Spinal cord (tissue), 10 donors: ENCODE measurements around the gene ZNF331. TPM values are rescaled to one million over a fixed set of nuclear protein-coding genes. Genes with fewer than 3 reads are reported as not detected.

ENCODE experiments used
- DNase-seq, 6 donors: peaks; one replicate each; pipeline versions ENCODE4 v3.0.0 to v3.0.0-alpha.2; 2013 to 2015; ENCODE audit warnings: low spot score in 6 of 6, low read depth in 4 of 6
- H3K27ac ChIP-seq: one replicate; pipeline ENCODE4 v1.5.1; 2013; ENCODE audit warnings: low read depth, low read length, control low read depth
- H3K27me3 ChIP-seq: one replicate; pipeline ENCODE4 v1.6.1; 2013; ENCODE audit warnings: low read length; ENCODE audit not compliant: control insufficient read depth, insufficient read depth
- H3K36me3 ChIP-seq: one replicate; pipeline ENCODE4 v1.6.1; 2013; ENCODE audit warnings: low read length; ENCODE audit not compliant: control insufficient read depth, insufficient read depth
- H3K4me1 ChIP-seq: one replicate; pipeline ENCODE4 v1.6.1; 2013; ENCODE audit warnings: low read length; ENCODE audit not compliant: control insufficient read depth, insufficient read depth
- H3K4me3 ChIP-seq: one replicate; pipeline ENCODE4 v1.5.1; 2013; ENCODE audit warnings: low read depth, low read length, control low read depth
- H3K9me3 ChIP-seq: one replicate; pipeline ENCODE4 v1.6.1; 2013; ENCODE audit warnings: low read length; ENCODE audit not compliant: control insufficient read depth, insufficient read depth
- WGBS: methylation state at CpG from one replicate; pipeline ENCODE4 v1.1.5; 2013; ENCODE audit warnings: missing lambda C conversion rate; ENCODE audit not compliant: insufficient coverage; 5-methylcytosine and 5-hydroxymethylcytosine counted together
- polyA plus RNA-seq, 2 donors: library from polyadenylated mRNA; unstranded; fragments of 120-200 nt; gene quantifications; one replicate each; pipeline ENCODE4 v1.2.1, GENCODE V29; 2013; ENCODE audit not compliant: insufficient read length in 2 of 2
- total RNA-seq, 2 donors: library from RNA; depleted of rRNA in 1 of 2; stranded (reverse); fragments of 120-200 nt in 1 of 2; fragments of >200 nt in 1 of 2; gene quantifications; one replicate each; pipeline versions ENCODE4 v1.2.3 to v1.2.4, GENCODE V29; 2013 to 2014
- donor health status: healthy.

ZNF331 gene
- total and polyA plus RNA-seq, 4 donors, result 21.7 to 37.3 (median 25.8) TPM

DNA sequence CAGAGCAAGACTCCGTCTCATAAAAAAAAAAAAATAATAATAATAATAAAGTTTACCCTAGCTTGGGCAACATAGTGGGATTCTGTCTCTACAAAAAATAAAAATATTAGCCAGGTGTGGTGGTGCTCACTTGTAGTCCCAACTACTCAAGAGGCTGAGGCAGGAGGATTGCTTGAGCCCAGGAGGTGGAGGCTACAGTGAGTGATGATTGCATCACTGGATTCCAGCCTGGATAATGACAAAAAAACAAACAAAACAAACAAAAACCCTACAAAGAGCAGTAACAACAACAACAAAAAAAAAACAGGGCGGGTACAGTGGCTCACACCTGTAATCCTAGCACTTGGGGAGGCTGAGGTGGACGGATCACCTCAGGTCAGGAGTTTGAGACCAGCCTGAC lies 45.2 kb downstream of the ZNF331 start:
- Histone ChIP-seq H3K36me3 (peaks cover 3% of the 10 kb centered on the region), H3K27me3 (no peaks in the 10 kb centered on the region), H3K9me3 (no peaks in the 10 kb centered on the region), H3K4me1 (no peaks in the 10 kb centered on the region), H3K4me3 (no peak overlapping the region), H3K27ac (no peak overlapping the region)
- WGBS, result 93% methylated on average over 2 of the region's 3 CpGs
- no peak for DNase-seq

- no peaks in the 10 kb centered on the region for H3K4me1 ChIP-seq
- WGBS, result 100% methylated on average over 3 of the region's 6 CpGs
- no peak for DNase-seq
- no peaks in the 10 kb centered on the region for H3K9me3 ChIP-seq
- no peak overlapping the region for H3K4me3 ChIP-seq
- no peak overlapping the region for H3K27ac ChIP-seq
- no peaks in the 10 kb centered on the region for H3K36me3 ChIP-seq
- no peaks in the 10 kb centered on the region for H3K27me3 ChIP-seq
Measured at GRCh38 chr19:53586277-53586691, 48.3 kb downstream of the ZNF331 start.

DNA sequence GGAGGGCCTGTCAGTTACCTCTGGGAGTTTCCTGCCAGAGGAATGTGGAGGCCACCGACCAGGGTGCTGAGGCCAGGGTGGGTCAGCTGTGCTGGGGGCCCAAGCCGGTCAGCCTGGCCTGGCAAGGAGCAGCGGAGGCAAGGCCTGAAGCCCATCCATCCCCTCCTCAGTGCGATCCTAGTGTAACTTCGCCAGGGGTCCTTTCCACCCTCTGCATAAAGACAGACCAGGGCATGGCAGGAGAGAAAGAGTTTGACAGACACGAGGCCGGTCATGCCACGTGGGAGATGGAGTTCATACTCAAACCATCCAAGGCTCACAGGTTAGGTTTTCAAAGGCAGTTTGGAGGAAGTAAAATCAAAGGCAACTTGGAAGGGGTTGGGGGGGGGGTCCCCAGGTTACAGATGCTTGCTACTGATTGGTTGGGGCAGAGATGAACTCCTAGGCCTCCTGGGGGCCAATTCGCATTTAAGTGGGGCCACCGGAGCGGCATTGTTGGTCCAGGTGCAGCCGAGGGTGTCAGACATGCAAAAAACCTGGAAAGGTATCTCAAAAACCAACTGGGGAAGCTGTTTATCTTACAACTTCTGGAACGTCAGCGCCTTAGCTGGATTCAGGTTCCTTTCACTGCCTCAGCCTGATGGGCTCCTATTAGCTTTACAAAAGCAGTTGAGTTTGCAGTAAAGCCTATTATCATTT lies 57.0 kb downstream of the ZNF331 start:
- Histone ChIP-seq H3K4me3 (no peak overlapping the region), H3K27ac (no peak overlapping the region), H3K27me3 (no peaks in the 10 kb centered on the region), H3K4me1 (no peaks in the 10 kb centered on the region), H3K9me3 (no peaks in the 10 kb centered on the region), H3K36me3 (no peaks in the 10 kb centered on the region)
- WGBS, result 45% methylated on average over 9 of the region's 14 CpGs
- DNase-seq, result peak in 1 of 6 donors; percentile 2

DNA sequence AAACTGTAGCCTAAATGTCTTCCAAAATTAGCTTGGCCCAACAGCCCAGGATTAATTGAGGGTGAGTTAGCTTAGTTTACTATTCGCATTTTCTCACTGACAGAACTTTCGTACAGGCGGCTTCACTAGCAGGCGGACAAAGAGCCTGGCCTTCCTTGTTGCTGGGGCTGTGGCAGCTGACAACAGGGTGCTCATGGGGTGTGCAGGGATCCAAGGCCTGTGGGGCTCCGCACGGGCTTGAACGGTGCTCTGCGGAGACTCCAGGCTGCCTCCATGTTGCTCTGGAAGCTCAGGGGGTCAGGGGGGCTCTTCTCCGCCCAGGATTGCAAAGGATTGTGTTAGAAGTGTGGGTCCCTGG lies 57.5 kb downstream of the ZNF331 start:
- Histone ChIP-seq H3K4me1 (no peaks in the 10 kb centered on the region), H3K9me3 (no peaks in the 10 kb centered on the region), H3K27ac (no peak overlapping the region), H3K4me3 (no peak overlapping the region), H3K27me3 (no peaks in the 10 kb centered on the region), H3K36me3 (no peaks in the 10 kb centered on the region)
- WGBS, result 63% methylated on average over 7 of the region's 9 CpGs
- no peak for DNase-seq

DNA sequence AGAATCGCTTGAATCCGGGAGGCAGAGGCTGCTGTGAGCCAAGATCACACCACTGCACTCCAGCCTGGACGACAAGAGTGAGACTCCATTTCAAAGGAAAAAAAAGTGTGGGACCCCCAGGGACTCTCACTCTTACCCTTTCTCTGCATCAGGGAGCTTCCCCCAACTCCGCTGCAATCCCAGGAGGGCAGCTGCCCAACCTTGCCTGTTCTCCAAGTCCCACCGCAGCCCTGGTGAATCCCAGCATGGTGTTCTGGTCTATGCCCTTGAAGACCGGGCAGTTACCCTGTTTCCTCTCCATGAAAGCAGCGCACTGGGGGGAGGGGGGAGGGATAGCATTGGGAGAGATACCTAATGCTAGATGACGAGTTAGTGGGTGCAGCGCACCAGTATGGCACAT lies 58.1 kb downstream of the ZNF331 start:
- Histone ChIP-seq H3K27ac (no peak overlapping the region), H3K4me1 (no peaks in the 10 kb centered on the region), H3K9me3 (no peaks in the 10 kb centered on the region), H3K36me3 (no peaks in the 10 kb centered on the region), H3K27me3 (no peaks in the 10 kb centered on the region), H3K4me3 (no peak overlapping the region)
- DNase-seq, result no peak
- WGBS, result 81% methylated on average over 4 of the region's 9 CpGs

DNA sequence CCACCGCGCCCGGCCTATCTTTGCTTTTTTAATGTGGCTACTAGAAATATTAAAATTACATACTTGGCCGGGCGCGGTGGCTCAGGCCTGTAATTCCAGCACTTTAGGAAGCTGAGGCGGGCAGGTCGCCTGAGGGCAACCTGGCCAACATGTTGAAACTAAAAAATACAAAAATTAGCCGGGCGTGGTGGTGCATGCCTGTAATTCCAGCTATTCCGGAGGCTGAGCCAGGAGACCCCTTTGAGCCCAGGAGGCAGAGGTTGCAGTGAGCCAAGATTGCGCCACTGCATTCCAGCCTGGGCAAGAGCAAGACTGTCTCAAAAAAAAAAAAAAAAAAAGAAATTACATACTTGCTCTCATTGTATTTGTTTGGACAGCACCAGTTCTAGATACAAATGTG lies 59.1 kb downstream of the ZNF331 start:
- 93% methylated on average over 3 of the region's 12 CpGs for WGBS
- H3K36me3 ChIP-seq, result no peaks in the 10 kb centered on the region

GRCh38 chr19:53598361-53598760 lies 60.4 kb downstream of the ZNF331 start:
- no peak for DNase-seq
- H3K27ac ChIP-seq, result no peak overlapping the region
- no peak overlapping the region for H3K4me3 ChIP-seq
- H3K4me1 ChIP-seq, result no peaks in the 10 kb centered on the region
- H3K36me3 ChIP-seq, result no peaks in the 10 kb centered on the region
- H3K27me3 ChIP-seq, result no peaks in the 10 kb centered on the region
- H3K9me3 ChIP-seq, result no peaks in the 10 kb centered on the region
- WGBS, result 89% methylated on average over 10 of the region's 10 CpGs

More for the DNA sequence above, 59.1 kb downstream of the ZNF331 start:
- H3K9me3 ChIP-seq, result no peaks in the 10 kb centered on the region
- H3K27me3 ChIP-seq, result no peaks in the 10 kb centered on the region
- DNase-seq, result no peak
- H3K27ac ChIP-seq, result no peak overlapping the region
- H3K4me1 ChIP-seq, result no peaks in the 10 kb centered on the region
- no peak overlapping the region for H3K4me3 ChIP-seq

DNA sequence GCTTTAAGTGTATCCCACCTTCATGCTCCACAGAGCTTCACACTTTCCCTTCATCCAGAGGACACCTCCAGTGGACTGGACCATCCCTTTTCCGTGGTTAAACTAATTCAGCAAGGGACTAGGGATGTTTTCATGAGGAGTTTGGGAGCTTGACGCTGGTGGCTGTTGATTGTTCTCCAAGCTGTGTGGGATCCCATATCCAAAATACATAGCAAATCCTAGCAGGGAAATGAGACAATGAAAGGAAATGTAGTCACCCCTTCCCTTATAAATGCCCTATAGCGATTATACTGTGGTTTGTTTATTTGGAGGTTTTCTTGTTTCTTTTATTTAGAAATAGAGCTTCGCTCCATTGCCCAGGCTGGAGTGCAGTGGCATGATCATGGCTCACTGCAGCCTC lies 62.3 kb downstream of the ZNF331 start:
- no peak for DNase-seq
- Histone ChIP-seq H3K27ac (no peak overlapping the region), H3K4me3 (no peak overlapping the region), H3K4me1 (no peaks in the 10 kb centered on the region), H3K36me3 (no peaks in the 10 kb centered on the region), H3K9me3 (no peaks in the 10 kb centered on the region), H3K27me3 (no peaks in the 10 kb centered on the region)
- 67% methylated on average over 1 of the region's 4 CpGs for WGBS

GRCh38 chr19:53606031-53606430 lies 68.1 kb downstream of the ZNF331 start:
- Histone ChIP-seq H3K4me3 (no peak overlapping the region), H3K36me3 (no peaks in the 10 kb centered on the region), H3K27me3 (no peaks in the 10 kb centered on the region), H3K9me3 (no peaks in the 10 kb centered on the region), H3K27ac (no peak overlapping the region), H3K4me1 (no peaks in the 10 kb centered on the region)
- DNase-seq, result no peak
- 74% methylated on average over 9 of the region's 15 CpGs for WGBS

DNA sequence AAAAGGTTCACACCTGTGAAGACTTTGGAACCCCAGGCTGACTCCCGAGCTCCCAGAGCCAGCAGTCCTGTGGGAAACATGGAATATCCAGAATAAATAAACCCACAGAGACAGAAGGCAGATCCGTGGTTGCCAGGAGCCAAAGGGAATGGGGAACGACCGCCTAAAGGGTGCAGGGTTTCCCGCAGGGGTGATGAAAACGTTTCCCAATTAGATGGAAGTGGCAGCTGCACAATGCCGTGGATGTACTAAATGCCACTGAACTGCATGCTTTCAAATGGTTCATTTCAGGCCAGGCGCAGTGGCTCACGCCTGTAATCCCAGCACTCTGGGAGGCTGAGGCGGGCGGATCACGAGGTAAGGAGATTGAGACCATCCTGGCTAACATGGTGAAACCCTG lies 70.4 kb downstream of the ZNF331 start:
- DNase-seq, result no peak
- Histone ChIP-seq H3K4me3 (no peak overlapping the region), H3K27me3 (no peaks in the 10 kb centered on the region), H3K27ac (no peak overlapping the region), H3K9me3 (no peaks in the 10 kb centered on the region), H3K36me3 (no peaks in the 10 kb centered on the region), H3K4me1 (no peaks in the 10 kb centered on the region)
- 86% methylated on average over 7 of the region's 12 CpGs for whole genome bisulfite sequencing
